ENCODE measurements around the gene KCNQ1OT1. TPM values are rescaled to one million over a fixed set of nuclear protein-coding genes. Genes with fewer than 3 reads are reported as not detected.

Gene KCNQ1OT1
- total RNA-seq, 2 donors from 2014 or later, result 1.0 to 2.1 TPM

DNA sequence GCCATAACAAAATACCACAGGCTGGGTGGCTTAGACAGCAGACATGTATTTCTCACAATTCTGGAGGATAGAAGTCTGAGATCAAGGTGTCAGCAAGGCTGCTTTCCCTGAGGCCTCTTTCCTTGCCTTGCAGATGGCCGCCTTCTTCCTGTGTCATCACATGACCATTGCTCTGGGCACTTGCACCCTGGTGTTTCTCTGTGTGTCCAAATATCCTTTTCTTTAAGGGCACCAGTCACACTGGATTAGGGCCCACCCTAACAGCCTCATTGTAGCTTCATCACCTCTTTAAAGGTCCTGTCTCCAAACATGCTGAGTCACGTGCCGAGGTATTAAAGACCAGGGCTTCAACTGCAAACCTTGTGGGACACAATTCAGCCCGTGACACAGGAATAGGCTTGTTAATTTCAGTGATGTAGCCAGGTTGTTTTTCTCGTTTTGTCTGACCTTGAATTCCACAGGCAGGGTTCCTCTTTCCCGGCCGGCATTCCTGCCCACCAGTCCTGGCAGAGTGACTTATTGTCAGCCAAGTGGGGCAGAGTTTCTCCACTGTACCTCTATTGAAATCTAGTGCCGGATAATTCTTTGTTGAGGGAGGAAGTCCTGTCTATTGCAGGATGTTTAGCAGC, 100.1 kb downstream of the KCNQ1OT1 start:
- no peak overlapping the region for H3K4me3 ChIP-seq
- DNase-seq (ENCODE audit: low spot score), result peak; percentile 44
- no peaks in the 10 kb centered on the region for H3K4me1 ChIP-seq (replicated peaks)
- TF ChIP-seq POLR2A (IDR thresholded peaks at IDR 0.05), result no peak
- peak; percentile 62 for TF ChIP-seq POLR2AphosphoS5 (IDR thresholded peaks at IDR 0.05)
- H3K27me3 ChIP-seq (replicated peaks; ENCODE audit: insufficient read depth), result no peaks in the 10 kb centered on the region
- WGBS, result 54% methylated on average over 8 of the region's 8 CpGs
- H3K9me3 ChIP-seq, result no peaks in the 10 kb centered on the region
- intact Hi-C loops (cut with DNase I), result loop anchor here (10.0 kb wide), 1 partner anchor 135 kb away; no protein-coding TSS in a partner anchor
- no peaks in the 10 kb centered on the region for H3K36me3 ChIP-seq
- peak overlapping the region in 1 of 2 donors; percentile 12 for H3K27ac ChIP-seq

DNA sequence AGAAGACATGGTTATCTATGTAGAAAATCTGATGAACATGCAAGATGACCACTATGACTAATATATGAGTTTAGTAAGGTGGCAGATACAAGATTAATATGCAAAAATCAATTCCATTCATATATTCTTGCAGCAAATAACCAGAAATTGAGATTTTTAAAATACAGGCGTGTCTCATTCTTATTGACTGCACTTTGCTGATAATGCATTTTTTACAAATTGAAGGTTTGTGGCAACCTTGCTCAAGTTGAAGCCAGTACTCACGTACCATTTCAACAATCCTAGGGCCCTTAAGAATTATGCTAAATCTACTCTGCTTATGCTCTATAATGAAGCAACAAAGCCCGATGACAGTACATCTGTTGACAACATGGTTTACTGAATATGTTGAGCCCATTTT, 104.6 kb downstream of the KCNQ1OT1 start:
- Histone ChIP-seq H3K27ac (no peak overlapping the region), H3K27me3 (replicated peaks; ENCODE audit: insufficient read depth) (no peaks in the 10 kb centered on the region)
- WGBS, result 92% methylated on average over 3 of the region's 3 CpGs

DNA sequence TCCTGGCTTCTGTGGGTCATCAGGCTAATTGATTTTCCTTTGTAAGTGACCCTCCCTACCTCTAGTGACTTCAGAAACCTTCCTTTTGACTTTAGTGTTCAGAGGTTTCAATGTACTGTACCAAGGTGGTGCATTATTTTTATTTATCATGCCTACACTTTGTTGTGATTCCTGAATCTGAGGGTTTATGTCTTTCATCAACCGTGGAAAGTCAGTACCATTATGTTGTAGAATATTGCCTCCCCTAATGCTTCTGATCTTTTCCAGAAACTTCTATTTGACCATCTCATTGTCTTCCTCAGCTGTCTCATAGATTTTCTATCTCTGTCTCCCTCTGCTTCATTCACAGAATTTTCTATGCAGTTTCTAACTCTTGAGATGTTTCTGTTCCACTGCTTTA, 105.5 kb downstream of the KCNQ1OT1 start:
- intact Hi-C loops (cut with DNase I), result loop anchor here (10.0 kb wide), 1 partner anchor 129 kb away; no protein-coding TSS in a partner anchor
- TF ChIP-seq POLR2A (IDR thresholded peaks at IDR 0.05), result no peak
- TF ChIP-seq, protein P1, sequence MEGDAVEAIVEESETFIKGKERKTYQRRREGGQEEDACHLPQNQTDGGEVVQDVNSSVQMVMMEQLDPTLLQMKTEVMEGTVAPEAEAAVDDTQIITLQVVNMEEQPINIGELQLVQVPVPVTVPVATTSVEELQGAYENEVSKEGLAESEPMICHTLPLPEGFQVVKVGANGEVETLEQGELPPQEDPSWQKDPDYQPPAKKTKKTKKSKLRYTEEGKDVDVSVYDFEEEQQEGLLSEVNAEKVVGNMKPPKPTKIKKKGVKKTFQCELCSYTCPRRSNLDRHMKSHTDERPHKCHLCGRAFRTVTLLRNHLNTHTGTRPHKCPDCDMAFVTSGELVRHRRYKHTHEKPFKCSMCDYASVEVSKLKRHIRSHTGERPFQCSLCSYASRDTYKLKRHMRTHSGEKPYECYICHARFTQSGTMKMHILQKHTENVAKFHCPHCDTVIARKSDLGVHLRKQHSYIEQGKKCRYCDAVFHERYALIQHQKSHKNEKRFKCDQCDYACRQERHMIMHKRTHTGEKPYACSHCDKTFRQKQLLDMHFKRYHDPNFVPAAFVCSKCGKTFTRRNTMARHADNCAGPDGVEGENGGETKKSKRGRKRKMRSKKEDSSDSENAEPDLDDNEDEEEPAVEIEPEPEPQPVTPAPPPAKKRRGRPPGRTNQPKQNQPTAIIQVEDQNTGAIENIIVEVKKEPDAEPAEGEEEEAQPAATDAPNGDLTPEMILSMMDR (IDR thresholded peaks at IDR 0.05), result no peak
- no peak for TF ChIP-seq POLR2AphosphoS5 (IDR thresholded peaks at IDR 0.05)
- no peaks in the 10 kb centered on the region for H3K4me1 ChIP-seq (replicated peaks)

More for the DNA sequence above, 104.6 kb downstream of the KCNQ1OT1 start:
- intact Hi-C loops (cut with DNase I), result loop anchor here (10.0 kb wide), 1 partner anchor 130 kb away; no protein-coding TSS in a partner anchor
- TF ChIP-seq POLR2AphosphoS5 (IDR thresholded peaks at IDR 0.05), result no peak
- no peak for TF ChIP-seq POLR2A (IDR thresholded peaks at IDR 0.05)
- TF ChIP-seq, protein P1 (IDR thresholded peaks at IDR 0.05), result no peak
- Histone ChIP-seq H3K36me3 (no peaks in the 10 kb centered on the region), H3K4me1 (replicated peaks) (no peaks in the 10 kb centered on the region), H3K4me3 (no peak overlapping the region), H3K9me3 (no peaks in the 10 kb centered on the region)
- DNase-seq (ENCODE audit: low spot score), result no peak

DNA sequence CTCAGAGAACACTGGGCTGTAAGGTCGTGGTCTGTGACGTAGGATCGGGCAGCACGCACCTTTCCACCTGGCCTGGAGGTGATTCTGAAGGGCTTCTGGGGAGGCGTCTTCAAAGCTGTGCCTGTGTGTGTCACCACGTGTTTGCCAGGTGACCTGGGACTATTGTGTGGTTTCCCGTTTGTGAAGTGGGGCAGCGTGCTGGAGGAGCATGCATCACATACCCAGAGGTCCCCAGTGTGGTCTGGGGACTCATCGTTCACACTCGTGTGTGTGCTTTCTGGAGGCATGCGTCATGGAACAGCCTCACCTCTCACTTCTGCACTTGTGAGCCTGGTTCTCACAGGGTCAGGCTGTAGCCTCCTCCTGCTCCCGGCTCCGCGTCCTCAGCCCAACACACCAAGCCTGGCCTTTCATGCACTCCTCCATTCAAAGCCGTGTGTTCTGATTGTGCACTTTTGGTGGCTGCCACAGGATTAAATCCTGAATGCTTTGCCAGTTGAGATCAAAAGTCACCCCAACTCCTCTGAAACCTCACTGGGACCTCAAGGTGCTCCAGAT, 106.3 kb downstream of the KCNQ1OT1 start:
- H3K4me3 ChIP-seq, result no peak overlapping the region
- DNase-seq (ENCODE audit: low spot score), result no peak
- 95% methylated on average over 15 of the region's 15 CpGs for WGBS
- H3K27me3 ChIP-seq (replicated peaks; ENCODE audit: insufficient read depth), result no peaks in the 10 kb centered on the region
- H3K9me3 ChIP-seq, result no peaks in the 10 kb centered on the region
- intact Hi-C loops (cut with DNase I), result loop anchor here (10.0 kb wide), 1 partner anchor 129 kb away; no protein-coding TSS in a partner anchor
- H3K4me1 ChIP-seq (replicated peaks), result no peaks in the 10 kb centered on the region
- H3K27ac ChIP-seq, result no peak overlapping the region
- TF ChIP-seq POLR2AphosphoS5 (IDR thresholded peaks at IDR 0.05) (no peak), POLR2A (IDR thresholded peaks at IDR 0.05) (no peak)
- TF ChIP-seq, protein P1 (IDR thresholded peaks at IDR 0.05), result no peak
- H3K36me3 ChIP-seq, result no peaks in the 10 kb centered on the region

More for the DNA sequence above, 105.5 kb downstream of the KCNQ1OT1 start:
- no peak for DNase-seq (ENCODE audit: low spot score)
- WGBS, result 95% methylated on average over 1 of the region's 1 CpG
- H3K9me3 ChIP-seq, result no peaks in the 10 kb centered on the region
- no peaks in the 10 kb centered on the region for H3K27me3 ChIP-seq (replicated peaks; ENCODE audit: insufficient read depth)
- H3K27ac ChIP-seq, result no peak overlapping the region
- no peak overlapping the region for H3K4me3 ChIP-seq
- H3K36me3 ChIP-seq, result no peaks in the 10 kb centered on the region

DNA sequence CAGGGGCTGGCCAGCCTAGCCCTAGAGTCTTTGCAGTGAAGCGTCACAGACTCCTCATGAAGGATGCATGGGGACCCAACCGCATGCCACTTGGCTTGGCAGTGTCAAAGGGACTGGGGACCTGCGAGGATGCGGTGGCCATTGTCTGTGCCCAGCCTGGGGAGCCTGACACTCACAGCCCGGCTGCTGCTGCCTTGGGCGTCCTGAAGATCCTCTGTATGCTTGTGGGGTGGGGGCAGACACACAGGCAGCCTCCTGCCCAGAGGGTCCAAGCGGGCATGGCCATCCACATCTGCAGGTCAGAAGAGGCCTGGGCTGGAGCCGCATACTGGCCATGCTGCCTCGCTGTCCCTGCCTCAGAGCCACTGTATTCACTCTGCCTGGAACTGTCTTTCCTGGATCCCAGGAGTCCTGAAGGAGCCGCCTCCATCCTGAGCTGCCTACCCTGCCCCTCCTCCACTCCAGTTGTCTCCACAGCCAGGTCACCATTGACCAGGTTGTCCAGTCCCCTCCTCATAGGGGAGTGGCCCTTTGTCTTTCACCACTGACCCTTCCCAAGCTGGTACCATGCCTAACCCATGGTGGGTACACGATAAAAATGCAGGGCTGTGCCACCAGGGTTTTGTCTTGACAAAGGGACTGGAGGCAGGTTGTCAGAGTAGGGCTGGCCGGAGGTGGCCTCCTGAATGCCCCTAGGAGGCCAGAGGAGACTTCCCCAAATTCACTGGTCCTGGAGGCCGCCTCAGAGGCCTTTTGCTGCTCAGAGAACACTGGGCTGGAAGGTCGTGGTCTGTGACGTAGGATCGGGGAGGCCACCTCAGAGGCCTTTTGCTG, 107.0 kb downstream of the KCNQ1OT1 start:
- Histone ChIP-seq H3K27me3 (replicated peaks; ENCODE audit: insufficient read depth) (no peaks in the 10 kb centered on the region), H3K36me3 (no peaks in the 10 kb centered on the region), H3K27ac (no peak overlapping the region), H3K4me1 (replicated peaks) (no peaks in the 10 kb centered on the region), H3K4me3 (no peak overlapping the region), H3K9me3 (no peaks in the 10 kb centered on the region)
- no peak for TF ChIP-seq POLR2A (IDR thresholded peaks at IDR 0.05)
- TF ChIP-seq, protein P1 (IDR thresholded peaks at IDR 0.05), result no peak
- TF ChIP-seq POLR2AphosphoS5 (IDR thresholded peaks at IDR 0.05), result no peak
- no peak for DNase-seq (ENCODE audit: low spot score)
- 97% methylated on average over 16 of the region's 16 CpGs for WGBS
- intact Hi-C loops (cut with DNase I), result loop anchor here (10.0 kb wide), 1 partner anchor 128 kb away; no protein-coding TSS in a partner anchor
